ENCODE measurements around the gene EVA1C. TPM values are rescaled to one million over a fixed set of nuclear protein-coding genes. Genes with fewer than 3 reads are reported as not detected.

EVA1C gene
- total and polyA plus RNA-seq, 9 of the 15 experiments (the other 6 are each of a cell fraction or from before 2014, with no cell fraction given) = 0.22 TPM; not detected in 8

DNA sequence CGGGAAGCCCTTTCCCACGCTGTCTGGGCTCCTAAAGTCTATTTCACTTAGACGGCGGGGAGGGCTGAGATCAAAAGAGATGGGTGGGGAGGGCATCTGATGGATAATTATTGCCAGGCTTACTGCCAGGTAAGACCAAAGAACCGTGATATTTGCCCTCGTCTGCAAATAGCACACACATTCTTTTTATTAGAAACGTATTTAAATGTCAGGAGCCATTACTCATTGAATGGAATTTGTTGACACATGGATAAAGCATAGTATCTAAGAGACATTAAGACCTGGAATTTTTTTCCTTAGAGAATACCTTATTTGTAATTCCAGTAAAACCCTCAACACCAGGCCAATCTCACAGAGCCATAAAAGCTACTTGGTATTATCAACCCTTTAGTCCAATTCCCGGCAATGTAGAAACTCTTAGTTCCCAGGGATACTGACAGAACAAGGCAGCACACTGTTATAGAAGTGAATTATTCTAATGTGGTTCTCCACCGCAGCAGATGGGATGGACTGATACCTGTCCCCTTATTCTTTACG is 30.3 kb upstream of the EVA1C start (continued):
- TF ChIP-seq, protein P1, sequence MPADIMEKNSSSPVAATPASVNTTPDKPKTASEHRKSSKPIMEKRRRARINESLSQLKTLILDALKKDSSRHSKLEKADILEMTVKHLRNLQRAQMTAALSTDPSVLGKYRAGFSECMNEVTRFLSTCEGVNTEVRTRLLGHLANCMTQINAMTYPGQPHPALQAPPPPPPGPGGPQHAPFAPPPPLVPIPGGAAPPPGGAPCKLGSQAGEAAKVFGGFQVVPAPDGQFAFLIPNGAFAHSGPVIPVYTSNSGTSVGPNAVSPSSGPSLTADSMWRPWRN (IDR thresholded peaks at IDR 0.05; ENCODE audit: low read depth) = no peak

DNA sequence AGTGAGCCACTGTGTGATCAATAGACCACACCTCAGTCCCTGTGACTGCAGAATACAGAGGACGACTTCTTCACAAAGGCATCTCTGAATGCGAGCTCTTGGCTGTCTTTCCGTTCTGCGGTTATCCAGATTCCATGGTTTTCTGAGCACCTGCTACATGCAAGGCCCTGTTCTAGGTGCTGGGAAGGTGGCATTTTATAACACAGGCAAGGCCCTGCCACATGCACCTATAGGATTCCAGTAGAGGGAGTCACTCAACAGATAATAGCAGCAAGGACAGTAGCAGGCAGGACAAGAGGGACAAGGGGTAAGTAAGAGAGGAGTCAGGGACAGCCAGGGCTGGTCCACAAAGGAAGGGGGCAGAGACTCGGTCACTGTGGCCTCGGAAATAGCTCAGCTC is 28.7 kb upstream of the EVA1C start:
- POLR2A ChIA-PET = interaction anchor here (1.3 kb wide), 1 partner anchor 9 kb away, joined by 5 read pairs; the partner anchor contains the start of gene URB1
- intact Hi-C loops (cut with micrococcal nuclease) = no loop called here

More for the DNA sequence above, 28.7 kb upstream of the EVA1C start:
- CTCF ChIA-PET (ENCODE audit: low intra/inter-chr PET ratio) = no interaction called here
- Histone ChIP-seq H3K9me3 (replicated peaks; ENCODE audit: control insufficient read depth, insufficient read depth, low read depth, low read length) (no peaks in the 10 kb centered on the region), H2AFZ (ENCODE audit: low read depth, low read length) (no peak overlapping the region), H3K9me1 (ENCODE audit: control insufficient read depth, insufficient read depth, low read length) (no peaks in the 10 kb centered on the region), H4K20me1 (replicated peaks; ENCODE audit: control insufficient read depth, insufficient read depth, low read length) (peaks cover 35% of the 10 kb centered on the region), H3K9ac (ENCODE audit: insufficient read depth in 1 of 2, low read depth in 2 of 2, low read length in 2 of 2) (no peak overlapping the region), H3K27me3 (ENCODE audit: control insufficient read depth in 2 of 2, insufficient read depth in 2 of 2, low read length in 2 of 2) (no peaks in the 10 kb centered on the region), H3K4me3 (no peak overlapping the region), H3K36me3 (ENCODE audit: control insufficient read depth, insufficient read depth, low read length) (peaks cover 97% of the 10 kb centered on the region), H3K4me1 (replicated peaks in 1 of 2; ENCODE audit: control insufficient read depth in 2 of 2, insufficient read depth in 2 of 2, low read length in 2 of 2) (0 out of 5 replicates have a peak, but pooled peaks cover 0 to 4% of the 10 kb centered on the region in 2 experiments), H3K4me2 (ENCODE audit: insufficient read depth, low read length) (no peak overlapping the region), H3K27ac (ENCODE audit: extremely low read depth, low read depth, low read length) (no peak overlapping the region), H3K79me2 (ENCODE audit: control insufficient read depth, insufficient read depth, low read length) (peaks cover 58% of the 10 kb centered on the region)
- WGBS (ENCODE audit: insufficient coverage, low coverage, missing lambda C conversion rate) = 91% methylated on average over 6 of the region's 6 CpGs
- FAIRE-seq = no peak
- in situ Hi-C loops (cut with MboI) = no loop called here
- peak; percentile 73 for ATAC-seq
- TF ChIP-seq RAD21 (CRISPR knock-in tag; conservative IDR thresholded peaks at IDR 0.05 in 1 of 2, IDR thresholded peaks at IDR 0.05 in 1 of 2) (peak in 1 of 2 experiments; percentile 35; a peak in 1 of 4 replicates), SNRNP70 (optimal IDR thresholded peaks at IDR 0.05; ENCODE audit: low read depth, low read length) (no peak)
- TF ChIP-seq, protein P2, sequence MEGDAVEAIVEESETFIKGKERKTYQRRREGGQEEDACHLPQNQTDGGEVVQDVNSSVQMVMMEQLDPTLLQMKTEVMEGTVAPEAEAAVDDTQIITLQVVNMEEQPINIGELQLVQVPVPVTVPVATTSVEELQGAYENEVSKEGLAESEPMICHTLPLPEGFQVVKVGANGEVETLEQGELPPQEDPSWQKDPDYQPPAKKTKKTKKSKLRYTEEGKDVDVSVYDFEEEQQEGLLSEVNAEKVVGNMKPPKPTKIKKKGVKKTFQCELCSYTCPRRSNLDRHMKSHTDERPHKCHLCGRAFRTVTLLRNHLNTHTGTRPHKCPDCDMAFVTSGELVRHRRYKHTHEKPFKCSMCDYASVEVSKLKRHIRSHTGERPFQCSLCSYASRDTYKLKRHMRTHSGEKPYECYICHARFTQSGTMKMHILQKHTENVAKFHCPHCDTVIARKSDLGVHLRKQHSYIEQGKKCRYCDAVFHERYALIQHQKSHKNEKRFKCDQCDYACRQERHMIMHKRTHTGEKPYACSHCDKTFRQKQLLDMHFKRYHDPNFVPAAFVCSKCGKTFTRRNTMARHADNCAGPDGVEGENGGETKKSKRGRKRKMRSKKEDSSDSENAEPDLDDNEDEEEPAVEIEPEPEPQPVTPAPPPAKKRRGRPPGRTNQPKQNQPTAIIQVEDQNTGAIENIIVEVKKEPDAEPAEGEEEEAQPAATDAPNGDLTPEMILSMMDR (IDR thresholded peaks at IDR 0.05 in 2 of 3, conservative IDR thresholded peaks at IDR 0.05 in 1 of 3; ENCODE audit: insufficient read depth in 2 of 3, low read depth in 1 of 3, low read length in 3 of 3) = peak; percentile 11 to 40 (median 36); a peak in 2 of 6 replicates
- TF ChIP-seq, protein P3, sequence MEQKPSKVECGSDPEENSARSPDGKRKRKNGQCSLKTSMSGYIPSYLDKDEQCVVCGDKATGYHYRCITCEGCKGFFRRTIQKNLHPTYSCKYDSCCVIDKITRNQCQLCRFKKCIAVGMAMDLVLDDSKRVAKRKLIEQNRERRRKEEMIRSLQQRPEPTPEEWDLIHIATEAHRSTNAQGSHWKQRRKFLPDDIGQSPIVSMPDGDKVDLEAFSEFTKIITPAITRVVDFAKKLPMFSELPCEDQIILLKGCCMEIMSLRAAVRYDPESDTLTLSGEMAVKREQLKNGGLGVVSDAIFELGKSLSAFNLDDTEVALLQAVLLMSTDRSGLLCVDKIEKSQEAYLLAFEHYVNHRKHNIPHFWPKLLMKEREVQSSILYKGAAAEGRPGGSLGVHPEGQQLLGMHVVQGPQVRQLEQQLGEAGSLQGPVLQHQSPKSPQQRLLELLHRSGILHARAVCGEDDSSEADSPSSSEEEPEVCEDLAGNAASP (IDR thresholded peaks at IDR 0.05) = no peak
- no TSS peak for BruUV-seq (replicated peaks)
- DNase-seq (ENCODE audit: extremely low read depth in 1 of 4, low spot score in 3 of 4) = no peak
